GM12878 (cell line): Measurements from ENCODE around the gene JTB. TPM values are rescaled to one million over a fixed set of nuclear protein-coding genes. Genes with fewer than 3 reads are reported as not detected.
A peak's percentile ranks its signal among the peaks of the same experiment; 100 is the strongest.

Experiments
- ATAC-seq: fragments of 200-7000 bp; cut with Tn5 transposase; 3 replicates; pipeline ENCODE4 v1.9.1; 2020; ENCODE audit warnings: mild to moderate bottlenecking, moderate library complexity
- BruUV-seq: library from RNA; stranded (reverse); fragments of 400-500 nt; replicated peaks from 2 replicates; lab custom pipeline; 2021; lab: Mats Ljungman, UMichigan
- CTCF ChIA-PET: fragments of 300-600 bp; sonication (Branson Sonifier 250); formaldehyde crosslinking; extraction: SDS; loops from one replicate; lab custom pipeline; 2021; ENCODE audit warnings: inconsistent platforms; lab: Yijun Ruan, JAX
- POLR2A ChIA-PET: fragments of 350-600 bp; formaldehyde crosslinking; extraction: SDS; loops from one replicate; lab custom pipeline; 2021; ENCODE audit warnings: inconsistent platforms; lab: Charles Lee
- RAD21 ChIA-PET: fragments of 300-600 bp; sonication (Branson Sonifier 250); formaldehyde crosslinking; loops from one replicate; lab custom pipeline; 2023; ENCODE audit warnings: antibody characterized with exemption; ENCODE audit not compliant: unreplicated experiment; lab: Charles Lee
- SMC1A ChIA-PET: fragments of 300-600 bp; sonication (Branson Sonifier 250); formaldehyde crosslinking; loops from one replicate; lab custom pipeline; 2023; ENCODE audit not compliant: unreplicated experiment, uncharacterized antibody; lab: Charles Lee
- DNase-seq: peaks from one replicate; pipeline ENCODE4 v3.0.0-alpha.2; 2011; ENCODE audit warnings: low read depth, low spot score
- FAIRE-seq: peaks from 3 replicates; lab custom pipeline; 2011; peaks lifted over from hg19 to GRCh38; lab: Jason Lieb, UNC
- H2AFZ ChIP-seq: 2 replicates; pipeline ENCODE4 v1.6.0; 2011; ENCODE audit warnings: low read depth, low read length, control low read depth; ENCODE audit not compliant: control insufficient read depth
- H3K27ac ChIP-seq: 2 replicates; pipeline ENCODE4 v1.5.1; 2011; ENCODE audit warnings: control low read depth; ENCODE audit not compliant: control insufficient read depth, insufficient read depth
- H3K27me3 ChIP-seq, 2 experiments: replicated peaks in 1 of 2; 2 replicates each; pipeline versions ENCODE4 v1.6.0 to v1.6.1; 2011; ENCODE audit warnings: low read length in 1 of 2; ENCODE audit not compliant: control insufficient read depth in 2 of 2, insufficient read depth in 2 of 2
- H3K36me3 ChIP-seq, 2 experiments: 2 replicates each; pipeline ENCODE4 v1.5.1; 2011; ENCODE audit warnings: low read length in 1 of 2; ENCODE audit not compliant: control insufficient read depth in 2 of 2, insufficient read depth in 2 of 2
- H3K4me1 ChIP-seq: 2 replicates; pipeline ENCODE4 v1.6.1; 2011; ENCODE audit warnings: mild to moderate bottlenecking, low read length, moderate library complexity, mixed read lengths; ENCODE audit not compliant: control insufficient read depth, insufficient read depth
- H3K4me2 ChIP-seq: 2 replicates; pipeline ENCODE4 v1.6.0; 2011; ENCODE audit warnings: control low read depth; ENCODE audit not compliant: control insufficient read depth, insufficient read depth
- H3K4me3 ChIP-seq: fragments of 200-600 bp; sonication (generic); 2 replicates; pipeline ENCODE4 v1.5.1; 2016
- H3K79me2 ChIP-seq: 2 replicates; pipeline ENCODE4 v1.6.0; 2011; ENCODE audit warnings: low read length; ENCODE audit not compliant: control insufficient read depth, insufficient read depth
- H3K9ac ChIP-seq: 2 replicates; pipeline ENCODE4 v1.8.0; 2011; ENCODE audit warnings: low read length, control low read depth, mixed read lengths; ENCODE audit not compliant: control insufficient read depth, insufficient read depth
- H3K9me3 ChIP-seq: replicated peaks from 3 replicates; pipeline ENCODE4 v1.5.1; 2011; ENCODE audit warnings: mild to moderate bottlenecking, low read length; ENCODE audit not compliant: control insufficient read depth, insufficient read depth
- H4K20me1 ChIP-seq: 2 replicates; pipeline ENCODE4 v1.6.0; 2011; ENCODE audit not compliant: control insufficient read depth, insufficient read depth
- ATF7 ChIP-seq: fragments of 450-650 bp; IDR thresholded peaks from 2 replicates; pipeline ENCODE4 v1.6.1; 2016; ENCODE audit warnings: low read depth, mild to moderate bottlenecking
- BCL11A ChIP-seq: IDR thresholded peaks from 2 replicates; pipeline ENCODE4 v1.6.1; 2011; ENCODE audit warnings: low read depth, low read length
- BCL3 ChIP-seq: IDR thresholded peaks from 2 replicates; pipeline ENCODE4 v1.6.1; 2011; ENCODE audit warnings: borderline replicate concordance, low read depth, mild to moderate bottlenecking, moderate library complexity, low read length; ENCODE audit not compliant: insufficient read depth, poor library complexity, severe bottlenecking
- GATAD2B ChIP-seq: fragments of 450-650 bp; conservative IDR thresholded peaks from 2 replicates; pipeline ENCODE4 v1.6.1; 2017; ENCODE audit warnings: low read depth, mild to moderate bottlenecking, moderate library complexity
- KDM1A ChIP-seq: fragments of 200-600 bp; sonication (generic); IDR thresholded peaks from 2 replicates; pipeline ENCODE4 v1.6.1; 2016; ENCODE audit warnings: borderline replicate concordance
- MTA2 ChIP-seq: fragments of 450-650 bp; IDR thresholded peaks from 2 replicates; pipeline ENCODE4 v1.6.1; 2016; ENCODE audit warnings: low read depth, mild to moderate bottlenecking, moderate library complexity
- MYC ChIP-seq: IDR thresholded peaks from 2 replicates; pipeline ENCODE4 v1.6.1; 2011; ENCODE audit warnings: mild to moderate bottlenecking, low read length, moderate library complexity, inconsistent platforms; ENCODE audit not compliant: insufficient read depth, insufficient replicate concordance, insufficient read length, severe bottlenecking
- POLR2AphosphoS5 ChIP-seq: IDR thresholded peaks from 2 replicates; pipeline ENCODE4 v1.6.1; 2011; ENCODE audit warnings: mild to moderate bottlenecking, low read length, inconsistent platforms
- ZBED1 ChIP-seq: IDR thresholded peaks from 2 replicates; pipeline ENCODE4 v1.6.1; 2016; ENCODE audit warnings: borderline replicate concordance
- ZBTB4 ChIP-seq: fragments of 450-650 bp; formaldehyde crosslinking; IDR thresholded peaks from 2 replicates; pipeline ENCODE4 v1.4.0; 2022; ENCODE audit warnings: mild to moderate bottlenecking, moderate library complexity
- ZZZ3 ChIP-seq: IDR thresholded peaks from 2 replicates; pipeline ENCODE4 v1.6.1; 2011; ENCODE audit warnings: low read depth; ENCODE audit not compliant: control insufficient read depth, insufficient read length
- WGBS: methylation state at CpG from one replicate; pipeline ENCODE4 v1.1.6; 2016; ENCODE audit warnings: low lambda C conversion rate; ENCODE audit not compliant: insufficient replicate concordance, insufficient coverage; ENCODE audit errors: missing lambda C conversion rate; 5-methylcytosine and 5-hydroxymethylcytosine counted together
- in situ Hi-C: fragments of 300-500 bp; cut with MboI; formaldehyde crosslinking; loops from 9 replicates; pipeline ENCODE4 v1.14.3; 2018; ENCODE audit warnings: mixed read lengths
- intact Hi-C: fragments of 100-400 bp; cut with micrococcal nuclease; formaldehyde crosslinking; loops from one replicate; pipeline ENCODE4 v1.14.2; 2022; ENCODE audit not compliant: unreplicated experiment
- polyA plus RNA-seq, 11 experiments: library from polyadenylated mRNA; depleted of rRNA in 4 of 11; unstranded in 6 of 11; stranded (reverse) in 5 of 11; fragments of >200 nt; fragmentation: Nextera tagmentation in 4 of 11; fragmentation: Illumina TruSeq in 1 of 11; extraction: Ambion mirVana in 4 of 11; extraction: Trizol in 1 of 11; gene quantifications; 1 replicate in 1 of 11; 2 replicates in 10 of 11; pipeline versions ENCODE4 v1.2.1 to v1.2.3, GENCODE V29; 2011 to 2016; ENCODE audit warnings: inconsistent platforms in 2 of 11, missing spikeins in 2 of 11, low read depth in 1 of 11
- total RNA-seq, 4 experiments: library from RNA; depleted of rRNA in 3 of 4; stranded (reverse); fragments of >200 nt in 3 of 4; fragmentation: Illumina TruSeq in 1 of 4; extraction: Trizol in 1 of 4; gene quantifications; 2 replicates each; pipeline versions ENCODE4 v1.2.1 to v1.2.3, GENCODE V29; 2013 to 2021
- TF ChIP-seq, protein P1 (sequence below): fragments of 450-650 bp; IDR thresholded peaks from 2 replicates; pipeline ENCODE4 v1.6.1; 2018; ENCODE audit warnings: borderline replicate concordance, mild to moderate bottlenecking; ENCODE audit not compliant: partially characterized antibody

JTB gene
- total and polyA plus RNA-seq, 10 of the 15 experiments (the other 5 are each of a cell fraction or from before 2014, with no cell fraction given) = 25.0 to 298 (median 155) TPM

DNA sequence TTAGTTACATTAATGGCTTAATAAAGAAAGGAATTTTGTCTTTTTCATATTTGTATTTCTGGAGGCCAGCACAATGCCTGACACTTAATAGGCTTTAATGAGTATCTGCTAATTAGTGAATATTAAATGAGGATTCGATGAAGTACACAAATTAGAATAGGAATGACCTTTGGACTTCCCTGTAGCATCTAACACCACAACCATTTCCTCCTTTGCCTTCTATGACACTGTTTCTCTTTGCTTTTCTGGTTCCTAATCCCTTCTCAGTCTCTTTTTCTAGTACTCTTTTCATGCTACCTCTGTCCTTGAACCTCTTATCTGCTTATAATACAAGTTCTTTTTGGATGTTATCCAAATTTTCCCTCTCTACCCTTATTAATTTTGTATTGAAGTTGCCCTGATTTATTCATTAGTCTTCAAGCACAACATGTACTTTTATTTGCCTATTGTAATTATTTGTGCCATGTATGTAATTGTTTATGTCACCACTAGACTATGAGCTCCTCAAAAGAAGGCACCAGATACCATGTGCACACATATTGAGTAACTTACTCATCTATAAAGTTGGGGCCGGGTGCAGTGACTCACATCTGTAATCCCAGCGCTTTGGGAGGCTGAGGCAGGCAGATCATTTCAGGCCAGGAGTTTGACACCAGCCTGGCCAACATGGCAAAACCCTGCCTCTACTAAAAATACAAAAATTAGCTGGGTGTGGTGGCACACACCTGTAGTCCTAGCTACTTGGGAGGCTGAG, 36.9 kb upstream of the JTB start:
- peak; percentile 55 for ATAC-seq
- intact Hi-C loops = no loop called here
- ChIA-PET SMC1A (no interaction called here), POLR2A (no interaction called here), CTCF (interaction anchor here (0.6 kb wide), 1 partner anchor 64 kb away, joined by 3 read pairs; no protein-coding TSS in a partner anchor), RAD21 (no interaction called here)
- no peaks in the 10 kb centered on the region for H3K27me3 ChIP-seq
- no peak overlapping the region for H3K4me3 ChIP-seq
- no peak overlapping the region for H3K9ac ChIP-seq
- in situ Hi-C loops = no loop called here
- no peak overlapping the region for H2AFZ ChIP-seq
- no peaks in the 10 kb centered on the region for H3K36me3 ChIP-seq
- H3K27ac ChIP-seq = no peak overlapping the region
- FAIRE-seq = no peak
- H3K4me1 ChIP-seq = no peaks in the 10 kb centered on the region
- H3K4me2 ChIP-seq = no peak overlapping the region
- no TSS peak for BruUV-seq
- no peaks in the 10 kb centered on the region for H3K9me3 ChIP-seq
- WGBS = 17% methylated on average over 3 of the region's 3 CpGs
- DNase-seq = no peak
- no peaks in the 10 kb centered on the region for H4K20me1 ChIP-seq
- no peaks in the 10 kb centered on the region for H3K79me2 ChIP-seq
- TF ChIP-seq POLR2AphosphoS5 (no peak), ZZZ3 (no peak), ZBTB4 (CRISPR knock-in tag) (no peak), KDM1A (no peak), MTA2 (no peak), BCL11A (no peak), GATAD2B (no peak), ZBED1 (no peak), MYC (no peak), BCL3 (no peak), ATF7 (no peak)
- TF ChIP-seq, protein P1, sequence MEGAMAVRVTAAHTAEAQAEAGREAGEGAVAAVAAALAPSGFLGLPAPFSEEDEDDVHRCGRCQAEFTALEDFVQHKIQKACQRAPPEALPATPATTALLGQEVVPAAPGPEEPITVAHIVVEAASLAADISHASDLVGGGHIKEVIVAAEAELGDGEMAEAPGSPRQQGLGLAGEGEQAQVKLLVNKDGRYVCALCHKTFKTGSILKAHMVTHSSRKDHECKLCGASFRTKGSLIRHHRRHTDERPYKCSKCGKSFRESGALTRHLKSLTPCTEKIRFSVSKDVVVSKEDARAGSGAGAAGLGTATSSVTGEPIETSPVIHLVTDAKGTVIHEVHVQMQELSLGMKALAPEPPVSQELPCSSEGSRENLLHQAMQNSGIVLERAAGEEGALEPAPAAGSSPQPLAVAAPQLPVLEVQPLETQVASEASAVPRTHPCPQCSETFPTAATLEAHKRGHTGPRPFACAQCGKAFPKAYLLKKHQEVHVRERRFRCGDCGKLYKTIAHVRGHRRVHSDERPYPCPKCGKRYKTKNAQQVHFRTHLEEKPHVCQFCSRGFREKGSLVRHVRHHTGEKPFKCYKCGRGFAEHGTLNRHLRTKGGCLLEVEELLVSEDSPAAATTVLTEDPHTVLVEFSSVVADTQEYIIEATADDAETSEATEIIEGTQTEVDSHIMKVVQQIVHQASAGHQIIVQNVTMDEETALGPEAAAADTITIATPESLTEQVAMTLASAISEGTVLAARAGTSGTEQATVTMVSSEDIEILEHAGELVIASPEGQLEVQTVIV = no peak
